PC-3 (cell line): ENCODE data around the gene PSORS1C1. TPM values are rescaled to one million over a fixed set of nuclear protein-coding genes. Genes with fewer than 3 reads are reported as not detected.
A peak's percentile ranks its signal among the peaks of the same experiment; 100 is the strongest.

Experiments used
- ATAC-seq: fragments of 200-7000 bp; cut with Tn5 transposase; 2 replicates; pipeline ENCODE4 v1.9.1; 2020; ENCODE audit warnings: mild to moderate bottlenecking, moderate library complexity
- BruUV-seq: library from RNA; stranded (reverse); fragments of 400-500 nt; replicated peaks from 2 replicates; lab custom pipeline; 2021; lab: Mats Ljungman, UMichigan
- CTCF ChIA-PET: fragments of 300-600 bp; sonication (Branson Sonifier 250); formaldehyde crosslinking; loops from one replicate; lab custom pipeline; 2022; ENCODE audit warnings: antibody characterized with exemption; lab: Charles Lee
- POLR2A ChIA-PET: fragments of 300-600 bp; sonication (Branson Sonifier 250); formaldehyde crosslinking; loops from one replicate; lab custom pipeline; 2022; ENCODE audit warnings: antibody characterized with exemption; ENCODE audit not compliant: unreplicated experiment; lab: Charles Lee
- DNase-seq: peaks from one replicate; pipeline ENCODE4 v3.0.0-alpha.2; 2015
- H2AFZ ChIP-seq: fragments of 300-600 bp; sonication (generic); 2 replicates; pipeline ENCODE4 v1.6.0; 2016; ENCODE audit warnings: antibody characterized with exemption, low read length
- H3F3A ChIP-seq: fragments of 300-600 bp; sonication (generic); one replicate; pipeline ENCODE4 v1.6.0; 2017; ENCODE audit warnings: antibody characterized with exemption, low read length, control low read depth, mild to moderate bottlenecking; ENCODE audit not compliant: unreplicated experiment
- H3K27ac ChIP-seq: fragments of 300-600 bp; sonication (generic); 2 replicates; pipeline ENCODE4 v1.5.1; 2016; ENCODE audit warnings: mild to moderate bottlenecking, low read length
- H3K27me3 ChIP-seq: fragments of 300-600 bp; sonication (generic); 2 replicates; pipeline ENCODE4 v1.6.1; 2016; ENCODE audit warnings: low read length, mixed read lengths
- H3K36me3 ChIP-seq: fragments of 300-600 bp; sonication (generic); 2 replicates; pipeline ENCODE4 v1.6.1; 2016; ENCODE audit warnings: low read depth, mixed run types, low read length, mixed read lengths
- H3K4me1 ChIP-seq: fragments of 300-600 bp; sonication (generic); 2 replicates; pipeline ENCODE4 v1.5.1; 2016; ENCODE audit warnings: low read length; ENCODE audit not compliant: insufficient read depth
- H3K4me2 ChIP-seq: fragments of 300-600 bp; sonication (generic); 2 replicates; pipeline ENCODE4 v1.6.0; 2016; ENCODE audit warnings: low read length
- H3K4me3 ChIP-seq: fragments of 300-600 bp; sonication (generic); 2 replicates; pipeline ENCODE4 v1.5.1; 2016; ENCODE audit warnings: mild to moderate bottlenecking, low read length, mixed read lengths
- H3K79me2 ChIP-seq: fragments of 300-600 bp; sonication (generic); 2 replicates; pipeline ENCODE4 v1.6.1; 2017; ENCODE audit warnings: low read length, mixed read lengths
- H3K9ac ChIP-seq: fragments of 300-600 bp; sonication (generic); 2 replicates; pipeline ENCODE4 v1.6.0; 2016; ENCODE audit warnings: mild to moderate bottlenecking, low read length
- H3K9me2 ChIP-seq: fragments of 300-600 bp; sonication (generic); replicated peaks from 2 replicates; pipeline ENCODE4 v1.6.1; 2016; ENCODE audit warnings: mixed run types, low read length, mixed read lengths
- H3K9me3 ChIP-seq: fragments of 300-600 bp; sonication (generic); 2 replicates; pipeline ENCODE4 v1.6.1; 2016; ENCODE audit warnings: low read length, mixed read lengths
- H4K20me1 ChIP-seq: fragments of 300-600 bp; sonication (generic); 2 replicates; pipeline ENCODE4 v1.6.1; 2016; ENCODE audit warnings: low read length, mixed read lengths
- CTCF ChIP-seq: fragments of 300-600 bp; sonication (generic); conservative IDR thresholded peaks from 2 replicates; pipeline ENCODE4 v1.5.1; 2017; ENCODE audit warnings: antibody characterized with exemption, low read depth, mild to moderate bottlenecking, low read length
- EZH2 ChIP-seq: fragments of 300-600 bp; sonication (generic); IDR thresholded peaks from one replicate; pipeline ENCODE4 v1.6.1; 2017; ENCODE audit warnings: antibody characterized with exemption, mild to moderate bottlenecking, low read length; ENCODE audit not compliant: unreplicated experiment
- EZH2phosphoT487 ChIP-seq: fragments of 300-600 bp; sonication (generic); IDR thresholded peaks from 2 replicates; pipeline ENCODE4 v1.6.1; 2018; ENCODE audit warnings: mild to moderate bottlenecking, antibody characterized with exemption, low read length, borderline replicate concordance
- intact Hi-C: fragments of 100-400 bp; cut with micrococcal nuclease; formaldehyde crosslinking; loops from 2 replicates; pipeline ENCODE4 v1.9.0; 2023
- total RNA-seq: library from RNA; depleted of rRNA; stranded (reverse); fragments of >200 nt; gene quantifications from 2 replicates; pipeline ENCODE4 v1.2.3, GENCODE V29; 2014

PSORS1C1 gene
- total RNA-seq, 1 experiment from 2014 or later, result 2.0 TPM

DNA sequence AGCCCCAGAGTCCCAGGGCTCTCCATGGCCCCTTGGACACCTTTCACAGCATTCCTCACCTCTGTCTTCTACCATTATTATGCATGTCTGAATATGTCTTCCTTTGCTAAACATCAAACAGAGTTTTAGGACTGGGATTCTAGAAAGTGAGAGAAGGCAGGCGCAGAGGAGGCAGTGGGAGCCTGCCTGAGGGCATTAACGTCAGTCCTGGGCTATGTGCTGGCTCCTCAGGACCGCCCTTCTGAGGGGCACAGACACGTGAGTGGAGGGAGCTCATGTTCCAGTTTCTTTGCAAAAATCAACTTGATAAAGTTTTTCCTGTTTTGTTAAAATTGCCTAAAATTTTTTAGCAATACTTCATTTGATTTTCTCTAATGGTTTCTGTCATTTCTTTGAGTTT is 40.2 kb upstream of the PSORS1C1 start:
- POLR2A ChIA-PET, result no interaction called here
- no peak for TF ChIP-seq CTCF
- H2AFZ ChIP-seq, result no peak overlapping the region

GRCh38 chr6:31075528-31075927 is 39.1 kb upstream of the PSORS1C1 start:
- Histone ChIP-seq H3K9me3 (no peaks in the 10 kb centered on the region), H3K36me3 (no peaks in the 10 kb centered on the region), H3K27me3 (no peaks in the 10 kb centered on the region), H3K4me3 (no peak overlapping the region), H3F3A (no peaks in the 10 kb centered on the region), H4K20me1 (no peaks in the 10 kb centered on the region), H2AFZ (no peak overlapping the region), H3K79me2 (no peaks in the 10 kb centered on the region), H3K4me1 (peaks cover 10% of the 10 kb centered on the region), H3K9me2 (no peaks in the 10 kb centered on the region), H3K27ac (no peak overlapping the region), H3K4me2 (no peak overlapping the region), H3K9ac (no peak overlapping the region)
- TF ChIP-seq CTCF (no peak), EZH2phosphoT487 (no peak), EZH2 (no peak)
- no peak for ATAC-seq
- intact Hi-C loops, result loop anchor here (5.0 kb wide), 1 partner anchor 328 kb away; no protein-coding TSS in a partner anchor
- BruUV-seq, result no TSS peak
- ChIA-PET POLR2A (no interaction called here), CTCF (interaction anchor here (0.6 kb wide), 1 partner anchor 12 kb away, joined by 5 read pairs; no protein-coding TSS in a partner anchor)
- peak; percentile 47 for DNase-seq

More for the DNA sequence above, 40.2 kb upstream of the PSORS1C1 start:
- ATAC-seq, result no peak
- Histone ChIP-seq H3K9me2 (no peaks in the 10 kb centered on the region), H3K36me3 (no peaks in the 10 kb centered on the region), H3K27ac (no peak overlapping the region), H3K79me2 (no peaks in the 10 kb centered on the region), H3F3A (no peaks in the 10 kb centered on the region), H3K4me3 (no peak overlapping the region), H3K27me3 (no peaks in the 10 kb centered on the region), H3K4me2 (no peak overlapping the region), H4K20me1 (no peaks in the 10 kb centered on the region), H3K4me1 (peaks cover 10% of the 10 kb centered on the region), H3K9ac (no peak overlapping the region), H3K9me3 (no peaks in the 10 kb centered on the region)
- no TSS peak for BruUV-seq
- intact Hi-C loops, result no loop called here
- no peak for DNase-seq
- CTCF ChIA-PET, result interaction anchor here (0.6 kb wide), 1 partner anchor 29 kb away, joined by 4 read pairs; no protein-coding TSS in a partner anchor

DNA sequence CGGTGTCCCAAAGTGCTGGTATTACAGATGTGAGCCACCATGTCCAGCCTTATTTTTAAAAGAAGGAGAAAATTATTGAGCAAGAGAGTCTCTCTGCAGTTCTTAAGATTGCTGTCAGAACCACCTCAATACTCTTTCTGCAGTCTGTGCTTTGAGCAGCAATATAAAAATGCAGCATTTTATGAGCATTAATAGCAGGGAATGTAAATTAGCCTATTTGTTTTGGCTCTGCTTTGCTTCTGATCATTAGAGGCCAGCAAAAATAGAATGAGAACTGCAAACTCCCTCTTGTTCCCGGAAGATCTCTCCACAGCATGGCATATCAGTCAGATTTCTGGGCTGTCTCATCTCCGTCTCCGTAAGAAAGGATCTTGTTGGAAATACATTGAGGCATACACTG is 38.0 kb upstream of the PSORS1C1 start:
- intact Hi-C loops, result loop anchor here (5.0 kb wide), 1 partner anchor 329 kb away; no protein-coding TSS in a partner anchor
- Histone ChIP-seq H3K9me2 (no peaks in the 10 kb centered on the region), H3K4me2 (no peak overlapping the region), H3K27me3 (no peaks in the 10 kb centered on the region), H3K4me3 (no peak overlapping the region), H2AFZ (no peak overlapping the region), H3K4me1 (peaks cover 10% of the 10 kb centered on the region), H4K20me1 (no peaks in the 10 kb centered on the region), H3F3A (no peaks in the 10 kb centered on the region), H3K9ac (no peak overlapping the region), H3K79me2 (no peaks in the 10 kb centered on the region), H3K9me3 (no peaks in the 10 kb centered on the region), H3K27ac (no peak overlapping the region), H3K36me3 (no peaks in the 10 kb centered on the region)
- DNase-seq, result no peak
- no TSS peak for BruUV-seq
- ChIA-PET POLR2A (no interaction called here), CTCF (no interaction called here)
- no peak for ATAC-seq
- TF ChIP-seq EZH2 (no peak), EZH2phosphoT487 (no peak), CTCF (no peak)
